Stomach smooth muscle (tissue), 2 donors: ENCODE measurements around the gene PPID.
"Not testable (repeated sequence)": the region's sequence is repeated elsewhere in the genome, so short reads cannot be mapped to it uniquely, and the experiment has no call there.

ENCODE experiments used
- H3K27ac ChIP-seq: one replicate; pipeline ENCODE4 v1.7.0; 2013; ENCODE audit warnings: mild to moderate bottlenecking, low read length, inconsistent platforms
- H3K27me3 ChIP-seq, 2 donors: one replicate each; pipeline ENCODE4 v1.7.0; 2013; ENCODE audit warnings: low read length in 2 of 2; ENCODE audit not compliant: insufficient read depth in 2 of 2, control insufficient read depth in 1 of 2
- H3K36me3 ChIP-seq, 2 donors: one replicate each; pipeline ENCODE4 v1.7.0; 2013; ENCODE audit warnings: low read length in 2 of 2; ENCODE audit not compliant: control insufficient read depth in 2 of 2, insufficient read depth in 2 of 2
- H3K4me1 ChIP-seq: one replicate; pipeline ENCODE4 v1.7.0; 2013; ENCODE audit warnings: low read length; ENCODE audit not compliant: control insufficient read depth, insufficient read depth
- H3K4me3 ChIP-seq, 2 donors: one replicate each; pipeline ENCODE4 v1.7.0; 2013; ENCODE audit warnings: low read length in 2 of 2
- H3K9ac ChIP-seq, 2 donors: one replicate each; pipeline ENCODE4 v1.7.0; 2013; ENCODE audit warnings: low read length in 2 of 2, mild to moderate bottlenecking in 1 of 2
- H3K9me3 ChIP-seq, 2 donors: one replicate each; pipeline ENCODE4 v1.7.0; 2013; ENCODE audit warnings: low read length in 2 of 2; ENCODE audit not compliant: control insufficient read depth in 2 of 2
- donor health status: healthy.
- donor health status: Pancreatic carcinoma.

PPID gene

GRCh38 chr4:158729716-158730559 lies 6.7 kb upstream of the PPID start:
- no peak overlapping the region for H3K4me3 ChIP-seq
- H3K9ac ChIP-seq: no peak overlapping the region
- no peaks in the 10 kb centered on the region for H3K4me1 ChIP-seq
- H3K27me3 ChIP-seq: no peaks in the 10 kb centered on the region
- no peaks in the 10 kb centered on the region for H3K36me3 ChIP-seq
- H3K9me3 ChIP-seq: no peaks in the 10 kb centered on the region
- H3K27ac ChIP-seq: no peak overlapping the region

GRCh38 chr4:158728236-158728635 lies 5.0 kb upstream of the PPID start:
- H3K36me3 ChIP-seq: no peaks in the 10 kb centered on the region
- no peak overlapping the region for H3K9ac ChIP-seq
- no peaks in the 10 kb centered on the region for H3K27me3 ChIP-seq
- no peaks in the 10 kb centered on the region for H3K9me3 ChIP-seq
- no peak overlapping the region for H3K27ac ChIP-seq
- no peak overlapping the region for H3K4me3 ChIP-seq
- peaks cover 4% of the 10 kb centered on the region for H3K4me1 ChIP-seq

GRCh38 chr4:158726633-158727032 lies 3.4 kb upstream of the PPID start:
- Histone ChIP-seq H3K27me3 (no peaks in the 10 kb centered on the region), H3K9ac (no peak overlapping the region)

GRCh38 chr4:158724637-158725036 lies 1.4 kb upstream of the PPID start:
- Histone ChIP-seq H3K4me3 (no peak overlapping the region), H3K27ac (no peak overlapping the region), H3K36me3 (peaks cover 4 to 6% of the 10 kb centered on the region in 2 donors), H3K27me3 (no peaks in the 10 kb centered on the region), H3K9ac (no peak overlapping the region), H3K9me3 (no peaks in the 10 kb centered on the region), H3K4me1 (peaks cover 9% of the 10 kb centered on the region)

More at GRCh38 chr4:158726633-158727032, 3.4 kb upstream of the PPID start:
- Histone ChIP-seq H3K4me1 (peaks cover 9% of the 10 kb centered on the region), H3K9me3 (no peaks in the 10 kb centered on the region), H3K4me3 (no peak overlapping the region), H3K27ac (no peak overlapping the region), H3K36me3 (no peaks in the 10 kb centered on the region)

- Histone ChIP-seq H3K36me3 (peaks cover 12 to 25% of the 10 kb centered on the region in 2 donors), H3K27ac (peak overlapping the region; percentile 80), H3K4me3 (peak overlapping the region; percentile 92 to 96), H3K9ac (peak overlapping the region; percentile 88 to 95), H3K4me1 (peaks cover 9% of the 10 kb centered on the region), H3K27me3 (no peaks in the 10 kb centered on the region), H3K9me3 (no peaks in the 10 kb centered on the region)
These were observed 792 bp downstream of the PPID start for GRCh38 chr4:158722291-158722916.

GRCh38 chr4:158721680-158722079 lies 1.5 kb downstream of the PPID start:
- Histone ChIP-seq H3K4me1 (peaks cover 9% of the 10 kb centered on the region), H3K9ac (no peak overlapping the region), H3K27ac (no peak overlapping the region), H3K36me3 (peaks cover 12 to 30% of the 10 kb centered on the region in 2 donors), H3K27me3 (no peaks in the 10 kb centered on the region), H3K9me3 (no peaks in the 10 kb centered on the region), H3K4me3 (no peak overlapping the region)

- no peak overlapping the region for H3K9ac ChIP-seq
- H3K27ac ChIP-seq: no peak overlapping the region
- no peaks in the 10 kb centered on the region for H3K9me3 ChIP-seq
- no peaks in the 10 kb centered on the region for H3K4me1 ChIP-seq
- no peak overlapping the region for H3K4me3 ChIP-seq
- peaks cover 31 to 70% of the 10 kb centered on the region in 2 donors for H3K36me3 ChIP-seq
- H3K27me3 ChIP-seq: no peaks in the 10 kb centered on the region
These were observed 7.4 kb downstream of the PPID start for GRCh38 chr4:158715802-158716201.

- Histone ChIP-seq H3K9ac (no peak overlapping the region), H3K4me1 (no peaks in the 10 kb centered on the region), H3K27ac (no peak overlapping the region), H3K4me3 (no peak overlapping the region), H3K9me3 (no peaks in the 10 kb centered on the region), H3K27me3 (no peaks in the 10 kb centered on the region), H3K36me3 (peaks cover 35 to 73% of the 10 kb centered on the region in 2 donors)
These were observed 8.3 kb downstream of the PPID start for GRCh38 chr4:158714937-158715336.

GRCh38 chr4:158712622-158713021 lies 10.6 kb downstream of the PPID start:
- H3K27ac ChIP-seq, H3K27me3 ChIP-seq, H3K9ac ChIP-seq, H3K4me3 ChIP-seq, H3K9me3 ChIP-seq, H3K4me1 ChIP-seq: not testable (repeated sequence)
- H3K36me3 ChIP-seq: peaks cover 38 to 62% of the 10 kb centered on the region in 2 donors

GRCh38 chr4:158710814-158711213 lies 12.4 kb downstream of the PPID start:
- Histone ChIP-seq H3K9me3 (no peaks in the 10 kb centered on the region), H3K4me3 (no peak overlapping the region), H3K27me3 (no peaks in the 10 kb centered on the region), H3K9ac (no peak overlapping the region), H3K36me3 (peaks cover 37 to 61% of the 10 kb centered on the region in 2 donors), H3K4me1 (no peaks in the 10 kb centered on the region), H3K27ac (no peak overlapping the region)

- Histone ChIP-seq H3K4me3 (no peak overlapping the region), H3K4me1 (no peaks in the 10 kb centered on the region), H3K9ac (no peak overlapping the region), H3K9me3 (no peaks in the 10 kb centered on the region), H3K27ac (no peak overlapping the region), H3K27me3 (no peaks in the 10 kb centered on the region), H3K36me3 (peaks cover 13 to 32% of the 10 kb centered on the region in 2 donors)
These were observed 18.9 kb downstream of the PPID start for GRCh38 chr4:158704274-158704673.
